NCI-H1105 (cell line): ENCODE data around the gene METRN.

Source experiments
- DNase-seq: peaks from one replicate; lab custom pipeline; 2025; lab: John Stamatoyannopoulos, UW

METRN gene

GRCh38 chr16:760545-761343, 45.8 kb downstream of the METRN start, which contains the start of gene MSLN:
MSLN (plus strand) TSS chr16:760734; CDS start chr16:762681, 1,947 bp downstream.
- DNase-seq = no peak

GRCh38 chr16:761625-762513, 47.0 kb downstream of the METRN start:
- DNase-seq = no peak

- no peak for DNase-seq
Measured at GRCh38 chr16:762595-763268, 47.8 kb downstream of the METRN start.

GRCh38 chr16:763369-764183, 48.7 kb downstream of the METRN start:
- DNase-seq = no peak

GRCh38 chr16:764184-764750, 49.3 kb downstream of the METRN start:
- DNase-seq = no peak

GRCh38 chr16:764848-765487, 50.0 kb downstream of the METRN start:
- DNase-seq = no peak

- DNase-seq = no peak
Measured at GRCh38 chr16:765488-765865, 50.6 kb downstream of the METRN start.

GRCh38 chr16:766008-766819, 51.3 kb downstream of the METRN start:
- no peak for DNase-seq

GRCh38 chr16:766820-767640, 52.1 kb downstream of the METRN start:
- DNase-seq = no peak

GRCh38 chr16:767743-768235, 52.9 kb downstream of the METRN start:
- no peak for DNase-seq

GRCh38 chr16:768428-768827, 53.5 kb downstream of the METRN start:
- DNase-seq = no peak
